B cell (primary cell): ENCODE results near the gene CDKN2C.

Experiments used
- CTCF ChIP-seq: fragments of 200-600 bp; IDR thresholded peaks from one replicate; pipeline ENCODE4 v1.8.0; 2022; ENCODE audit warnings: antibody characterized with exemption, mild to moderate bottlenecking
- EZH2 ChIP-seq: IDR thresholded peaks from 2 replicates; pipeline ENCODE4 v1.6.1; 2012; ENCODE audit warnings: borderline replicate concordance, low read depth, mild to moderate bottlenecking, moderate library complexity, low read length; ENCODE audit not compliant: insufficient read depth, poor library complexity, severe bottlenecking

GRCh38 chr1:50970509-50970887 lies 453 bp downstream of the CDKN2C start:
- TF ChIP-seq CTCF, result no peak
- no peak for TF ChIP-seq EZH2
